Sigmoid colon (tissue), 3 donors: ENCODE results near the gene YJU2.

Experiments used
- CTCF ChIP-seq, 4 experiments: fragments of 450-650 bp in 3 of 4; fragments of 200-600 bp in 1 of 4; IDR thresholded peaks; one replicate each; pipeline ENCODE4 v1.5.1; 2016 to 2019; ENCODE audit warnings: antibody characterized with exemption in 4 of 4, mild to moderate bottlenecking in 3 of 4, moderate library complexity in 2 of 4
- POLR2A ChIP-seq, 2 donors: fragments of 450-650 bp; IDR thresholded peaks; one replicate each; pipeline ENCODE4 v1.6.1; 2016; ENCODE audit warnings: antibody characterized with exemption in 2 of 2, mild to moderate bottlenecking in 2 of 2, moderate library complexity in 2 of 2

DNA sequence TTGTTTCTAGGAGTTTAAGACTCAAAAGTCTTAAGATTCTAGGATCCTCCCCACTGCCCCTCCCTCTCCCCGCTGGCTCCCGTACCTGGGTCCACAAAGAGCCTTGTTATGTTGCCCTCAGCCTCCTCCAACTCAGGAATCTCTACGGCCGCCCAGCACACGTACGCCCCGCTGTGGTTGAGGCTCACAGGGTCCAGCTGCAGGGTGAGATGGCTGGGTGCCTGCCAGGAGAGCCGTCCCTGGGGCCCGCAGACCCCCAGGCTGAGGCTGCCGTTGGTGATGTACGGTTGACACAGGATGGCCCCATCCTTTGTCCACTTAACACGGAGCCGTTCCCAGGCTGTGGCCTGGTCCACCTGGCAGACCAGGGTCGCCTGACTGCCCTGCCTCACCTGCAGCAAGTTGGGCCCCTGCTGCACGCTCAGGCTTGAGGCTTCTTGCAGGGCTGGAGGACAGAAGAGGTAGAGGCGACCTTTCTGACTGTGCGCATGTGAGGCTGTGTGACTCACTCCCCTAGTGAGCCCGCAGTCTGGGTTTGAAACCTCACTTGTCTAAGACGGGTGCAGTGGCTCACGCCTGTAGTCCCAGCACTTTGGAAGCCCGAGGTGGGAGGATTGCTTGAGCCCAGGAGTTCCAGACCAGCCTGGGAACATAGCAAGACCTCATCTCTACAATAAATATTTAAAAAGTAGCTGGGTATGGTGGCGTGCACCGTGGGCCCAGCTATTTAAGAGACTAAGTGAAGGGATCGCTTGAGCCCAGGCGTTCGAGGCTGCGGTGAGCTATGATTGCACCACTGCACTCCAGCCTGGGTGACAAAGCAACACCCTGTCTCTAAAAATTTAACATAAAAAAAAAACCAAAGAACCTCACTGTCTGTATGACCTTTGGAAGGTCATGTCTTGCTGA lies 51.3 kb downstream of the YJU2 start:
- TF ChIP-seq POLR2A (IDR thresholded peaks at IDR 0.05), result no peak
- TF ChIP-seq CTCF (IDR thresholded peaks at IDR 0.05), result no peak
